Fibroblast of the aortic adventitia (primary cell): ENCODE measurements around the gene KLF17. TPM values are rescaled to one million over a fixed set of nuclear protein-coding genes. Genes with fewer than 3 reads are reported as not detected.
"Not testable (repeated sequence)": the region's sequence is repeated elsewhere in the genome, so short reads cannot be mapped to it uniquely, and the experiment has no call there.

Source experiments
- DNase-seq: peaks from one replicate; pipeline ENCODE4 v3.0.0-alpha.2; 2010; ENCODE audit warnings: low read depth
- H3K4me3 ChIP-seq: 2 replicates; pipeline ENCODE4 v1.5.1; 2011; ENCODE audit warnings: low read depth, mild to moderate bottlenecking, control low read depth, low read length, moderate library complexity
- CTCF ChIP-seq: IDR thresholded peaks from 2 replicates; pipeline ENCODE4 v1.5.1; 2011; ENCODE audit warnings: mild to moderate bottlenecking, low read length, control low read depth, inconsistent platforms; ENCODE audit not compliant: insufficient read depth
- total RNA-seq: library from RNA; depleted of rRNA; stranded (reverse); fragments of >200 nt; gene quantifications from 2 replicates; pipeline ENCODE4 v1.2.3, GENCODE V29; 2012; ENCODE audit warnings: low replicate concordance

Gene KLF17
- total RNA-seq, 1 donor, result 0.27 TPM

GRCh38 chr1:44135886-44136285 lies 17.3 kb downstream of the KLF17 start:
- DNase-seq, result no peak

GRCh38 chr1:44138239-44138638 lies 19.6 kb downstream of the KLF17 start:
- no peak for DNase-seq
- no peak for TF ChIP-seq CTCF

More at GRCh38 chr1:44135886-44136285, 17.3 kb downstream of the KLF17 start:
- no peak overlapping the region for H3K4me3 ChIP-seq
- TF ChIP-seq CTCF, result no peak

GRCh38 chr1:44139565-44139964 lies 20.9 kb downstream of the KLF17 start:
- H3K4me3 ChIP-seq, DNase-seq: not testable (repeated sequence)

More at GRCh38 chr1:44138239-44138638, 19.6 kb downstream of the KLF17 start:
- H3K4me3 ChIP-seq, result no peak overlapping the region

GRCh38 chr1:44141531-44141930 lies 22.9 kb downstream of the KLF17 start, which contains the start of gene KLF18:
Gene KLF18, minus strand, starts transcription at chr1:44141631. Its CDS starts 0 bp downstream, at chr1:44141631.
- H3K4me3 ChIP-seq, result no peak within 1 kb of the TSS
- no peak for DNase-seq
- no peak for TF ChIP-seq CTCF

- no peak for DNase-seq
- H3K4me3 ChIP-seq, result no peak overlapping the region
- TF ChIP-seq CTCF, result no peak
Observed at GRCh38 chr1:44144962-44145756, 26.5 kb downstream of the KLF17 start.

- no peak for TF ChIP-seq CTCF
- DNase-seq, result no peak
- no peak overlapping the region for H3K4me3 ChIP-seq
Observed at GRCh38 chr1:44146536-44147361, 28.1 kb downstream of the KLF17 start.

- no peak overlapping the region for H3K4me3 ChIP-seq
- no peak for DNase-seq
- no peak for TF ChIP-seq CTCF
Observed at GRCh38 chr1:44147582-44147981, 29.0 kb downstream of the KLF17 start.
